Amniotic epithelial cell (primary cell): ENCODE results near the gene TTLL6.
"Not testable (repeated sequence)": the region's sequence is repeated elsewhere in the genome, so short reads cannot be mapped to it uniquely, and the experiment has no call there.

ENCODE experiments used
- DNase-seq: peaks from one replicate; pipeline ENCODE4 v3.0.0-alpha.2; 2010; ENCODE audit warnings: low read depth

Gene TTLL6

GRCh38 chr17:48816774-48817590, at the start of gene TTLL6:
TSS of gene TTLL6 (minus strand) at chr17:48817229. CDS start at chr17:48817072, 157 bp downstream.
- peak; percentile 83 for DNase-seq

GRCh38 chr17:48860456-48860855, 43.4 kb upstream of the TTLL6 start:
- no peak for DNase-seq

GRCh38 chr17:48860034-48860433, 43.0 kb upstream of the TTLL6 start:
- no peak for DNase-seq

- DNase-seq, result no peak
Measured at GRCh38 chr17:48856122-48856821, 39.2 kb upstream of the TTLL6 start.

- no peak for DNase-seq
Measured at GRCh38 chr17:48854774-48855476, 37.9 kb upstream of the TTLL6 start.

GRCh38 chr17:48850792-48851323, 33.8 kb upstream of the TTLL6 start:
- DNase-seq, result no peak

- peak; percentile 72 for DNase-seq
Measured at GRCh38 chr17:48843187-48843900, 26.3 kb upstream of the TTLL6 start.

- peak; percentile 63 for DNase-seq
Measured at GRCh38 chr17:48842746-48843145, 25.7 kb upstream of the TTLL6 start.

GRCh38 chr17:48841395-48841831, 24.4 kb upstream of the TTLL6 start:
- peak; percentile 92 for DNase-seq

GRCh38 chr17:48840441-48840840, 23.4 kb upstream of the TTLL6 start:
- DNase-seq, result peak; percentile 81

- not testable (repeated sequence) for DNase-seq
Measured at GRCh38 chr17:48837458-48837857, 20.4 kb upstream of the TTLL6 start.

- DNase-seq, result no peak
Measured at GRCh38 chr17:48835971-48836370, 18.9 kb upstream of the TTLL6 start.

GRCh38 chr17:48834973-48835372, 17.9 kb upstream of the TTLL6 start:
- DNase-seq, result no peak

- no peak for DNase-seq
Measured at GRCh38 chr17:48831549-48831883, 14.5 kb upstream of the TTLL6 start.

GRCh38 chr17:48830840-48831548, 14.0 kb upstream of the TTLL6 start, which contains the start of gene CALCOCO2:
TSS of gene CALCOCO2 (plus strand) at chr17:48831035. CDS start at chr17:48841708, 10,673 bp downstream.
- DNase-seq, result peak; percentile 85

GRCh38 chr17:48825446-48826381, 8.7 kb upstream of the TTLL6 start:
- DNase-seq, result peak; percentile 36

- DNase-seq, result not testable (repeated sequence)
Measured at GRCh38 chr17:48820936-48821335, 3.9 kb upstream of the TTLL6 start.

- DNase-seq, result no peak
Measured at GRCh38 chr17:48819466-48819865, 2.4 kb upstream of the TTLL6 start.

- peak; percentile 45 for DNase-seq
Measured at GRCh38 chr17:48818361-48818841, 1.4 kb upstream of the TTLL6 start.

GRCh38 chr17:48816438-48816773, 623 bp downstream of the TTLL6 start:
- DNase-seq, result no peak
